SK-N-SH treated with all-trans-retinoic acid at 6 μM for 48 hours (cell line): ENCODE measurements around the gene PCDHGA10.

Experiments used
- ATAC-seq: fragments of 200-7000 bp; cut with Tn5 transposase; 3 replicates; pipeline ENCODE4 v1.9.1; 2020; ENCODE audit warnings: mild to moderate bottlenecking, moderate library complexity
- ARNTL ChIP-seq: fragments of 450-650 bp; formaldehyde crosslinking; IDR thresholded peaks from 2 replicates; pipeline ENCODE4 v1.5.0; 2020; ENCODE audit warnings: low read depth, mild to moderate bottlenecking, moderate library complexity, borderline replicate concordance
- BACH2 ChIP-seq: fragments of 250-450 bp; sonication (Bioruptor Pico); IDR thresholded peaks from 2 replicates; pipeline ENCODE4 v1.9.0; 2021; ENCODE audit warnings: mild to moderate bottlenecking, borderline replicate concordance
- CSDC2 ChIP-seq: fragments of 250-450 bp; sonication (Bioruptor Pico); IDR thresholded peaks from 2 replicates; pipeline ENCODE4 v1.5.0; 2020; ENCODE audit warnings: mild to moderate bottlenecking, moderate library complexity
- CSRNP3 ChIP-seq: fragments of 250-450 bp; sonication (Bioruptor Pico); IDR thresholded peaks from 2 replicates; pipeline ENCODE4 v1.5.1; 2021; ENCODE audit warnings: mild to moderate bottlenecking, moderate library complexity
- ESRRG ChIP-seq: fragments of 250-450 bp; sonication (Bioruptor Pico); IDR thresholded peaks from 2 replicates; pipeline ENCODE4 v1.6.1; 2021; ENCODE audit warnings: mild to moderate bottlenecking
- GLIS3 ChIP-seq: fragments of 250-450 bp; sonication (Bioruptor Pico); IDR thresholded peaks from 2 replicates; pipeline ENCODE4 v1.5.0; 2020; ENCODE audit warnings: mild to moderate bottlenecking, moderate library complexity
- ISL1 ChIP-seq: fragments of 250-450 bp; sonication (Bioruptor Pico); IDR thresholded peaks from 2 replicates; pipeline ENCODE4 v2.1.2; 2022; ENCODE audit warnings: mild to moderate bottlenecking, moderate library complexity
- OSR1 ChIP-seq: fragments of 250-450 bp; sonication (Bioruptor Pico); IDR thresholded peaks from 2 replicates; pipeline ENCODE4 v1.8.0; 2022; ENCODE audit warnings: moderate library complexity, mild to moderate bottlenecking, inconsistent platforms
- PATZ1 ChIP-seq: fragments of 250-450 bp; sonication (Bioruptor Pico); IDR thresholded peaks from 2 replicates; pipeline ENCODE4 v1.8.0; 2020; ENCODE audit warnings: mild to moderate bottlenecking, moderate library complexity, borderline replicate concordance
- PPARA ChIP-seq: fragments of 250-450 bp; sonication (Bioruptor Pico); IDR thresholded peaks from 2 replicates; pipeline ENCODE4 v1.5.0; 2020; ENCODE audit warnings: mild to moderate bottlenecking, borderline replicate concordance
- SNAI2 ChIP-seq: fragments of 250-450 bp; sonication (Bioruptor Pico); IDR thresholded peaks from 2 replicates; pipeline ENCODE4 v1.5.0; 2020; ENCODE audit warnings: mild to moderate bottlenecking, moderate library complexity
- TCF4 ChIP-seq: fragments of 250-450 bp; sonication (Bioruptor Pico); IDR thresholded peaks from 2 replicates; pipeline ENCODE4 v1.8.0; 2021; ENCODE audit warnings: mild to moderate bottlenecking, moderate library complexity, borderline replicate concordance
- TOX ChIP-seq: fragments of 250-450 bp; sonication (Bioruptor Pico); IDR thresholded peaks from 2 replicates; pipeline ENCODE4 v1.8.0; 2021; ENCODE audit warnings: mild to moderate bottlenecking, moderate library complexity, borderline replicate concordance
- TSHZ2 ChIP-seq: fragments of 250-450 bp; sonication (Bioruptor Pico); IDR thresholded peaks from 2 replicates; pipeline ENCODE4 v1.5.0; 2020; ENCODE audit warnings: mild to moderate bottlenecking, moderate library complexity
- ZFP3 ChIP-seq: fragments of 250-450 bp; sonication (Bioruptor Pico); IDR thresholded peaks from 2 replicates; pipeline ENCODE4 v1.5.0; 2020; ENCODE audit warnings: mild to moderate bottlenecking, moderate library complexity
- ZFP30 ChIP-seq: fragments of 450-650 bp; formaldehyde crosslinking; IDR thresholded peaks from 2 replicates; pipeline ENCODE4 v1.5.0; 2022; ENCODE audit warnings: mild to moderate bottlenecking, moderate library complexity
- ZNF70 ChIP-seq: fragments of 450-650 bp; formaldehyde crosslinking; IDR thresholded peaks from 2 replicates; pipeline ENCODE4 v1.5.0; 2020; ENCODE audit warnings: mild to moderate bottlenecking, moderate library complexity

PCDHGA10 gene

GRCh38 chr5:141389153-141390042 lies 23.4 kb upstream of the PCDHGA10 start:
- no peak for ATAC-seq
- no peak for TF ChIP-seq ZNF70
- TF ChIP-seq ESRRG (CRISPR knock-in tag): no peak
- TF ChIP-seq PATZ1 (CRISPR knock-in tag): no peak
- no peak for TF ChIP-seq BACH2 (CRISPR knock-in tag)
- no peak for TF ChIP-seq ARNTL (CRISPR knock-in tag)
- no peak for TF ChIP-seq ISL1 (CRISPR knock-in tag)
- TF ChIP-seq PPARA (CRISPR knock-in tag): no peak
- no peak for TF ChIP-seq TCF4 (CRISPR knock-in tag)
- TF ChIP-seq TOX (CRISPR knock-in tag): no peak
- TF ChIP-seq CSRNP3 (CRISPR knock-in tag): no peak

GRCh38 chr5:141392429-141393198 lies 20.2 kb upstream of the PCDHGA10 start, which contains the start of gene PCDHGA8:
Gene PCDHGA8, plus strand, starts transcription at chr5:141392633. Its CDS starts 181 bp downstream, at chr5:141392814.
- ATAC-seq: no peak

More at GRCh38 chr5:141392429-141393198, 20.2 kb upstream of the PCDHGA10 start, which contains the start of gene PCDHGA8:
- no peak for TF ChIP-seq SNAI2
- no peak for TF ChIP-seq TCF4 (CRISPR knock-in tag)
- no peak for TF ChIP-seq ZNF70
- TF ChIP-seq ZFP30 (CRISPR knock-in tag): no peak
- no peak for TF ChIP-seq TOX (CRISPR knock-in tag)
- no peak for TF ChIP-seq GLIS3 (CRISPR knock-in tag)
- no peak for TF ChIP-seq ZFP3 (CRISPR knock-in tag)
- no peak for TF ChIP-seq TSHZ2 (CRISPR knock-in tag)
- TF ChIP-seq BACH2 (CRISPR knock-in tag): no peak
- TF ChIP-seq OSR1 (CRISPR knock-in tag): no peak
- TF ChIP-seq CSRNP3 (CRISPR knock-in tag): no peak
- no peak for TF ChIP-seq ISL1 (CRISPR knock-in tag)
- no peak for TF ChIP-seq CSDC2
